HG03103 (cell line): Measurements from ENCODE around the gene KIN.
"Not testable (repeated sequence)": the region's sequence is repeated elsewhere in the genome, so short reads cannot be mapped to it uniquely, and the experiment has no call there.

ENCODE experiments used
- ATAC-seq: cut with Tn5 transposase; IDR thresholded peaks from one replicate; pipeline ENCODE4 v1.9.1; 2021; ENCODE audit warnings: low read depth; ENCODE audit not compliant: unreplicated experiment

The KIN gene

DNA sequence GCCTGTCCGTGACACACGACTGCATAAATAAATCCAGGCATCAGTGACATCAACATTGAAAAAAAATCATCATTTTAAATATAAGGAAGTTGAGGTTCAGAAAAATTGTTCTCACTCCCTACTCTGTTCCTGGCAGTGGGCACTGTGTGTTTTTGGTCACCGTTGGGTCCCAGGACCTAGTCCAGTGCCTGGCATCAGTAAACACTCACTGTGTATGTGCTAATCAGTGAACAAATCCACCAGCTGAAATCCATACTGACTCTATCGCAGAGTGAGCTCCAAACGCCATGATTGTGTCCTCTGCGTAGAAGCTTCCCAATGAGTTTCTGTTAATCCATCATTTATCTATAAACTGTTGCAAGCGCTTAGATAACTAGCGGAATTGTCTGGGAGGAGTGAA is 43.5 kb downstream of the KIN start:
- ATAC-seq = no peak

DNA sequence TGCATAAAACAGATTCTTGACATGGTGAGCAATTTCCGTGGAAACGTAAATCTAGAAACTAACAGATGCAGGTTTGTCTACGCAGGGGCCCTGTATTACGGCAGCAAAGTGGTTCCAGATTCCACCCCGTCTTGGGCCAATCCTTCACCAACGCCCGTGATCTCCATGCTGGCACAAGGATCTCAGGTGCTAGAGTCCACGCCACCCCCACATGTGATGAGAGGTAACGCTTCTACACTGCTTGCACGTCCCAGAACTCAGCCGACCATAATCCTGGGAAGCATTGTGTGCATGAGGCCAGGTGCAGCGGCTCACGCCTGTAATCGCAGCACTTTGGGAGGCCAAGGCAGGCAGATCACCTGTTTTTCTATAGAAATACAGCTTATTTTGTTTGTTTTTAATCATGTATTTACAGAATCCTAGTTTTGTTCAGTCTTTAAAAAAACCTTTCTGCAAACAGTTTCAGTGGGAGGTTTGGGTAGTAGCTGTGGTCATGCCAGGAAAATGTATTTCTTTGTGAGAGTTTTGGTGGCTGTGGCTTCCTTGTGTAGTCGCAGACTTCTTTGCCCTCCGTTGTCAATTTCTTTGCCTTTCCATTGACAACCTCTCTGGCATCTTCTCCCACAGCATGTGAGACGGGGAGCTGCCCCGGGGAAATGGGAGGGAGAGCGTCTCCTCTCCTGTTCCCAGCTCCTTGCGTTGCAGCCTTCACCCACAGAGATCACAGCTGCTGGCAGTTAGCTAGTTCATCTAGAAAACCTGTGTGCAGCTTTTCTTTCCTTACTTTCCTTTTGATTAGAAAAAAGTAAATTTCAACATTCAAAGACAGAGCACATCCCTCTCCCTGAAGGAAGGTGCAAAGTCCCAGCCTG is 49.0 kb downstream of the KIN start:
- no peak for ATAC-seq

DNA sequence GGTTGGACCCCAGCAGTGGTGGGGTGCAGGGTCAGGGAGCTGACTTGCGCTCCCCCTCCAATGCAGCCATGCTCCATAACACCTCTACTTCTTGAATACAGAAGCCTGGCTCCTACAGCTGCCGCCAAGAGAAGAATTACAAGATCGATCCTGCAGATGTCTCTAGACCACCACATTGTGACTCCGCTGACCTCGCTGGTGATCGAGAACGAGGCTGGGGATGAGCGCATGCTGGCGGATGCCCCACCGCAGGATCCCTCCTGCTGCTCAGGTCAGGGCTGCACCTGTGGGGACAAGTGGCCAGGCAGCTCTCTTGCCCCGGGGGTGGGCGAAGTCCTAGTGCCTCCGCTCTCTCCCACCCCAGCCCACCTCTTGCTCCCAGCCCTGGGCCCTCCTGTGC is 53.0 kb downstream of the KIN start:
- no peak for ATAC-seq

DNA sequence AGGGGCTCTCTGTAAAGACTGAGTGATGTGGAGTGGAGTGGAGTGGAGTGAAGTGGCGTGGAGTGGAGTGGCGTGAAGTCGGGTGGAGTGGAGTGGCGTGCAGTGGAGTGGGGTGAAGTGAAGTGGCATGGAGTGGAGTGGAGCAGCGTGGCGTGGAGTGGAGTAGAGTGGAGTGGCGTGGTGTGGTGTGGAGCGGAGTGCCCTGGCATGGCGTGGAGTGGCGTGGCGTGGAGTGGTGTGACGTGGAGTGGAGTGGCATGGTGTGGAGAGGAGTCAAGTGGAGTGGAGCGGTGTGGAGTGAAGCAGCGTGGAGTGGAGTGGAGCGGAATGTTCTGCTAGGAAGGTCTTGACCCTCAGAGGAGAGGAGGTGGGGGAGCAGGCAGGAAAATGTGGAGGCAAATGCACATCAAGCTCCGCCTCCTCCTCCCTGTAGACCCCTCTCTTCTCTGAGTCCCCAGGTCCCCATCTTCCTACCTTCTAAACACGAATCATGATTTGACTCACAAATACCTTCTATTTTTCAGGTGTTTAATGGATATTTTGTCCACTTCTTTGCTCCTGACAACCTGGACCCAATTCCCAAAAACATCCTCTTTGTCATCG is 64.8 kb downstream of the KIN start:
- ATAC-seq = no peak

DNA sequence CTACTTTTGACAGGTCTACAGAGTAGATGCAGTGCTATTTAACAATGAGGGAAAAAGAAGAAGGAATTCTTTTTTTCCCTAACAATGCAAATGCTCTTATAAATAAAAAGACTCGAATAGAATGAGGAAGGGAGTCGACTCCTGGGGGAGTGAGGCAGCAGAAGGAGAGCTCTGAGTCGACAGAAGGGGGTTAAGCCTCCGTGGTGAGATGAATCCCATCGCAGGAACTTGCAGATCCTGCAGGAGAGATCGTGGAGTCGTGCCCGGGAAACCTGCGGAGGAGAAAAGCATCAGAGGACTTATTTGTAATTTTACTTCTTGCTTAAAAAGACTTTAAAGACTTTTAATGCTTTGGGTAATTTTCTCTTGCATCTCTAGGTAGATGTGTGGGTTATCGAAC is 67.3 kb downstream of the KIN start:
- ATAC-seq = no peak

DNA sequence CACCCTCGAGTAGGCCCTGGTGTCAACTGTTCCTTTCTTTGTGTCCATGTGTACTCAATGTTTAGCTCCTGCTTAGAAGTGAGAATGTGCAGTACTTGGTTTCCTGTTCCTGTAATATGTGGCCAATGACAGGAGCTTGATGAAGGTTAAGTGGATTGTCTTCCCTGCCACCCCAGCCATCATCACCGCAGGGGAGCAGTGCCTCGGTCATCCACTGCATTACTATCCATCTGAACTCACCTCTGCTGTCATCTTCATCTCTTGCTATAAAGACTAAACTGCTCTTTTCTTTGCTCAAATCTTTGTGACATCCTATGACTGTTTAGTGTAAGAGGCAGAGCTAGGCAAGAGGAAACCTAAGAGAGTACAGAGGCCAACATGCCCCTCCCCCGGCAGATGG is 69.1 kb downstream of the KIN start:
- no peak for ATAC-seq

DNA sequence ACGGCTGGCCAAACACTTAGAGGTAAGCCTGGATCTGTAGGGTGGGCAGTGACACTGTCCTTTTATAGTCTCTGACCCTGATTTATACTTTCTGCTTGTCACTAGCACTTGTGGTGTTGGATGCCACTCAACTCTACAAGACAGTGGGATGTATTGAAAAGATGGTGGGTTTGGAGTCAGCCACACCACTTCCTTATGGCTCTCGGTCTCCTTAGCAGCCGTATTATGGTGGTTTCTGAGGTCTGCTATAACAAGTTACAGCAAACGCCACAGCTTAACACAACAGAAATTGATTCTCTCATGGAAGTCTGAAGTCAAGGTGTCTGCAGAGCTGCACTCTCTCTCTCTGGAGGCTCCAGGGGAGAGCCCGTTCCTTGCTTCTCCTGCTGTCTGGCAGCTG is 70.0 kb downstream of the KIN start:
- no peak for ATAC-seq

DNA sequence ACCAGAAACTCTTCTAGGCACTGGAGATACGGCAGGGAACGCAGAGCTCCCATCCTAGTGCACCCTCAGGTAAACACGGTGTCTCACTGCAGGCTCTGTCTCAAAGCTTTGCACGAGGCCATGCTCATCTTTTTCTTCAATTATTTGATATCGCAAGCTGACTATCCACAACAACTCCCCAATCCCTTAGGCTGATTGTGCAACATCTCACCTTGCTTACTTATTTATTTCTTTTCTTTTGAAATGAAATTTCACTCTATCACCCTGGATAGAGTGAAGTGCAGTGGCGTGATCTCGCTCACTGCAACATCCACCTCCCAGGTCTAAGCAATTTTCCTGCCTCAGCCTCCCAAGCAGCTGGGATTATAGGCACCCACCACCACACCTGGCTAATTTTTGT is 72.3 kb downstream of the KIN start:
- no peak for ATAC-seq

DNA sequence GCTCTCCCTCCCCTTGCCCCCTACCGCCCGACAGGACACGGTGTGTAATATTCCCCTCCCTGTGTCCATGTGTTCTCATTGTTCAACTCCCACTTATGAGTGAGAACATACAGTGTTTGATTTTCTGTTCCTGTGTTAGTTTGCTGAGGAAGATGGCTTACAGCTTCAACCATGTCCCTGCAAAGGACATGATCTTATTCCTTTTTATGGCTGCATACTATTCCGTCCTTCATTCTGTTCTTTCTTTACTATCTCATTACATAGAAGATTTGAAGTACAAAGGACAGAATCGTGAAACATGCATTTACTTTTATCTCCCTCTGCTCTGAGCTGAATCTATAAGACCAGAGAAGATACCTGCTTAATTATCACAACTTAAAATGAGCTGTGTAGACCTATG is 76.7 kb downstream of the KIN start:
- not testable (repeated sequence) for ATAC-seq

DNA sequence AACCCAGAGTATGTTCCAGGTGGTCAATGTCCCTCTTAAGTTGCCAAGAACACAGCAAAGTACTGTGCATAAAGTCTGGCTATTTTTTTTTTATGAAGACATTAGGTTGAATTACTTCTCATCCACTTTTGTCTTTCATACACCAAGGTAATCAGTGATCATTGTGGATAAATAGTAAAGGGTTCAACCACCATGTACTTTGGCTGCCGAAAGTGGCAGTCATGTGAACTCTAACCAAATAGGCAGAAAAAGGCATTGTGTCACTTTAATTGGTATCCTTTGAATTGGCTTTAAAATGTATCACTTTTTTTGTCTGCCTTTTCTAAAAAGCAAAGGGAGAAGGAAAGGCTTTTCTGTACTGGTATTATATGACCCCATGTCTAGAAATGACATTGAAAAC is 77.3 kb downstream of the KIN start:
- no peak for ATAC-seq

DNA sequence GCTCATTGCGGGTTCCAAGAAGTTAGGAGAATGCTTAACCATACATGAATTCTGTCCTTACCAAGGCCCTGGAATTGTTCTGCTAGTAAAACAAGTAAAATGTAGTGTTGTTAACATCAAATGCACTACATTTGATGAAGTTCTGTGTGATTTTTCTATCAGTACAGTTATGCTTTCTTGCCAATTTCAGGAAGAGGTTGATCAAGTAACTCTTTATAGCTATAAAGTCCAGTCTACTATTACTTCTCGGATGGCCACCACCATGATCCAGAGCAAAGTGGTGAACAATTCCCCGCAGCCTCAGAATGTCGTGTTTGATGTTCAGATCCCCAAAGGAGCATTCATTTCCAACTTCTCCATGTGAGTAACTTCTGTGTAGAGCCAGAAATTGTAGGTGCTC is 79.0 kb downstream of the KIN start:
- no peak for ATAC-seq

DNA sequence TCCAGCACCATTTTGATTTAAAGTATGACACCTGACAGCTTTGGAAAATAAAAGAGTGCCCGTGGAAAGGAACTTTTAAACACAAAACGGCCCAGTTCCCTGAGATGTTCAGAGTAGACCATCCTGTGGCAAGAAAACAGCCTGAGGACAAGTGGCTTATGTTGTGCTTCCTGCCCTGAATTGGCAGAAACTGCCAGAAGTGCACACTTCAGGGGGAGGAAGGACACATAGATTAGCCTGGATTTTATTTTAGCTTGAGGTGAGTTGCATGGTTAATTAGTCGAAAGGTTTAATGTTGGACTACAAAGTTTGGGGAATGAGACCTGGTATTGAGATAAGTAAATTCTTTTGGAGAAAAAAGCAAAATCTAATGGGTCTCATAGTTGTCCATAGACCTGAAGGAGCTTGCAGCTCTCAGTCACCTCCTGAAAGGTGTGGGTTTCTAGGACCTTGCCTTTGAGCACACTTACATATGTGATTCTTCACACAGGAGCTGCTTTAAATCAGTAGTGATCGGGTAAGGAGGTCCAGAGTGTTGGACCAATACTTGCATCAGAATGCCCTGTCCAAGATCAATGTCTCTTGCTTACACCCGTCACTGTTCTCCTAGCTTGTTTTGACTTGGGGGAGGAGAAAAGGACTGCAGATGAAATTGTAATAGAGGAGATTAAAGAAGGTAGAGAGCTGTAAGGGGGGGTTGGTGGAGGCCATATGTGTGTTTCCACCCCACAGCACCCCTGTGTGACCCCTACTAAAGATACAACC is 79.8 kb downstream of the KIN start:
- no peak for ATAC-seq

DNA sequence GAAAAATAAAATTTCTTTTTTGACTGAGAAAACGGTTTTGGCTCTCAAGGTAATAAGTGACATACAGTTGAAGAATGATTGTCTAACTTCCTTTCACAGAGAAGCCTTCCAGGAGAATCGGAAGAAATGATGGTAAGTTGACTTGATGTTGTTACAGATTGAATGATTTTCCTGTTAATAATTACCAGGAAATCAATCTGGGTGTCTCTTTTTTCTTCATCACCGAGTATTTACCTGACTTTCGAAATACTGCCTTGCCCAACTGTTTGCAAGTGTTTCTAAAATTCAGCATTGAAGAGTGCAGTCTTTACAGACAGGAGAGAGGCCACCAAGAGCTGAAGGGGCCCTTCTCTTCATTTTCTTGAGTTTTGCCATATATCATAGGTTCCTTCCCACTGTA is 80.7 kb downstream of the KIN start:
- ATAC-seq = no peak

DNA sequence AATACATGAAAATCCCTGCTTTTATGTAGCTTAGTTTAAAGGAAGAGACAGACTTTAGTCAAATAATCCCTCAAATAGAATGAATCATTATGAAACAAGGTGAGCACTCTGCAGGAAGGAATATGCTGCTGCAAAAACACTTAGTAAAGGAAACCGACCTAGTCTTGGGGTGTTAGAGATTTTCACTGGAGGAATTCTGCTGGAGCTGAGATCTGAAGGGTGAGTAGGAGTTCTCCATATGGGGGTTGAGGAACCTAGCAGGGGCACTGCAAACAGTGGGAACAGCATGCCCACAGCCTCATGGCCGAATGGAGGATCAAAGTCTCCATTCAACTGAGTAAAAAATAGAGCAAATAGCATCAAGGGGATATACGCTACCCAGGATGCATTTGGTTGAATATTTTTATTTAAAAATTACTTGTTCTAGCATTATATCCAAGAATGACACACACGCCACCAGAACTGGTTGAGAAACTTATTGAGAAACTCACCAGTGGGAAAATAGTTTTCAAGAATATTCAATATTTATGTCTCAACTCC is 81.2 kb downstream of the KIN start:
- ATAC-seq = no peak

DNA sequence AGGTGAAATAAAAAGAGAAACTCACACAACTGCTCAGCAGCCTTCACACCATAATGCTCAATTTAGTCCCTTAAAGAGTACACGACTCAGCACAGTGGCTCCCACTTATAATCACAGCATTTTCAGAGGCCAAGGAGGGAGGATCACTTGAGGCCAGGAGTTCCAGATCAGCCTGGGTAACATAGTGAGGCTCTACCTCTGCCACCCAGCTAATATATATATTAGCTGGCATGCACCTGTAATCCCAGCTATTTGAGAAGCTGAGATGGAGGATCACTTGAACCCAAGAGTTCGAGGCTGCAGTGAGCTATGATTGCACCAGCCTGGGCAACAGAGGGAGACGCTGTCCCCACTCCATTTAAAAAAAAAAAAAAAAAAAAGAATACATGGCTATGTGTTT is 82.5 kb downstream of the KIN start:
- ATAC-seq = no peak

DNA sequence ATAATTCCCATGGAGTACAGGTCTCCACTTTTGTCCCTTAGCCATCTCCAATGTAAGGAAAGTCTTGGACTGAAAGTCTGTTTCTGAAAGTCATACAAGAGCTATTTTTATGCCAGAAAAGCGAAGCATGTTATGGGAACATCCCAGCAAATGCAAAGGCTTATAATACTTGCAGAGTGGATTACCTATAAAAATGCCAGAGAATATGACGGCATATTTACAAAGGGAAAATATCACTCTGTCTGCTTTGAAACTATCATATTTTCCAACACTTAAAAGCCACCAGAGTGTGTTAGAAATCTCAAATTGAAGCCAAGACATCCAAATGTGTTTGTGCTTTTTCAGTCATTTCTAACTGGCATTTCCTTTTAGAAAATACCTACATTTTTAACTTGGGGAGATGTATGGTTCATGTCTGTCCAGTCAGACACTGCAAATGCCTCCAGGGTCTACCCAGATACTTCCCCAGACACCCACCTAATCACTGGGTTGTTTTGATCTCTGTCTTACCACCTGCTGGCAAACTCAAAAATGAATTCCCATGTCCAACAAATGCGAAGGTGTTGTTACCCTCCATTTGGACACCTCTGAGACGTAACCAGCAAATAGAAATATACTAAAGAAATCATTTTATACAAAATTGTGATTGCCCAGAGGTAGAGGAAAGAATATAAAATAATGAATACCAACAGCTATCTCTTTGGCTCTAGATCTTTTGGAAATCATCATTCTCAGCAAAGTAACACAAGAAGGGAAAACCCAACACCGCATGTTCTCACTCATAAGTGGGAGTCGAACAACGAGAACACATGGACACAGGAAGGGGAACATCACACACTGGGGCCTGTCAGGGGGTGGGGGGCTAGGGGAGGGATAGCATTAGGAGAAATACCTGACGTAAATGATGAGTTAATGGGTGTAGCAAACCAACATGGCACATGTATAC is 83.4 kb downstream of the KIN start:
- ATAC-seq = no peak

DNA sequence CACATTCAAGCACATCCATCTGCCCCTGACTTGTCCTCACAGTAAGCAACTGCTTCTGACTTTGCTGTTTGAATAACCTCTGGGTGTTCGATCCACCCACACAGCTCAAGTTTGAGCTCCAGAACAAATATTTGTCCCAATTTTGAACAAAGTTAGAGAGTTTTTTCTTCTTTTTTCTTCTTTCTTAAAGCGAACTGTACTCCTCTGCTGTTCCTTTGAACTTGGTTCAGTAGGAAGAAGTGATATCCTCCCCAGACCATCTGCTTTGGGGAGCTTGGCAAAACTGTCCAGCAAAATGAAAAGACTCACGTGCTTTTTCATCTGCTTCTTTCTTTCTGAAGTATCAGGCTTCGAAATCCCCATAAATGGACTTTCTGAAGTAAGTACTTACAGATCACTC is 84.7 kb downstream of the KIN start, which contains the start of gene ITIH2:
Gene ITIH2, plus strand, starts transcription at position 177 of the 400 bp plus-strand sequence. Its CDS starts 119 bp downstream, at position 296.
- ATAC-seq = no peak

DNA sequence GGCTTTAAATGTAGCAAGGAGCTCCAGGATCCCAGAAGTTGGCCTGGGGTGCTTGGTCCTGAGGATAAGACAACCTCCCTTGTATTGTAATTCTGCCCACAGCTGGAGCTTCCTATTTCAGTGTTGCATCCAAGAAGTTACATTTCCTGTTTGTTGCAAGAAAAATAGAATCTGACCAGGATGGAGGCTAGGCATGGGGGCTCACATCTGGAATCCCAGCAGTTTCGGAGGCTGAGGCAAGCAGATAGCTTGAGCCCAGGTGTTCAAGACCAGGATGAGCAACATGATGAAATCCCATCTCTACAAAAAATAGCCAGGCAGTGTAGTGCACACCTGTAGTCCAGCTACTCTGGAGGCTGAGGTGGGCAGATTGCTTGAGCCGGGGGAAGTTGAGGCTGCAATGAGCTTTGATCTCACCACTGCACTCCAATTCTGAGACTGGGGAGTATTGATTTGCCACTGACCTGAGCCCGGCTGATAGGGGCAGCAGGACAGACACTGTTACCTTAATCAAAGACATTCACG is 85.4 kb downstream of the KIN start:
- ATAC-seq = no peak

DNA sequence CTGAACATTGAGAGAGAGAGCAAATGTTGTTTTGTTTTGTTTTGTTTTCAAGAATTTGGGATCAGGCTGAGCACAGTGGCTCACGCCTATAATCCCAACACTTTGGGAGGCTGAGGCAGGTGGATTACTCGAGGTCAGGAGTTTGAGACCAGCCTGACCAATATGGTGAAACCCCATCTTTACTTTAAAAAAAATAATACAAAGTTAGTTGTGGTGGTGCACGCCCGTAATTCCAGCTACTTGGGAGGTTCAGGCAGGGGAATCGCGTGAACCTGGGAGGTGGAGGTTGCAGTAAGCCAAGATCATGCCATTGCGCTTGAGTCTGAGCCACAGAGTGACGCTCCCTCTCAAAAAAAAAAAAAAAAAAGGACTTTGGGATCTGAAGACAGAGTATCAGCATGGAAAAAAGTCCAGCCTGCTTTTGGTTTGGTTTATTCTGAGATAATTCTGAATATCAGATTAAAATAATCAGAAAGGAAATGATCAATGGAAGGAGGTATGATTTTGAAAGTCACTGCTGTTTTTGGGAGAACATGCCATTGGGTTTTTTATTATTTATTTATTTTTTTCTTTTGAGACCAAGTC is 86.5 kb downstream of the KIN start:
- ATAC-seq = no peak
